HFF-Myc (cell line): ENCODE measurements around the gene PTPRN2.
"Not testable (repeated sequence)": the region's sequence is repeated elsewhere in the genome, so short reads cannot be mapped to it uniquely, and the experiment has no call there.

Source experiments
- DNase-seq: peaks from one replicate; pipeline ENCODE4 v3.0.0-alpha.2; 2011; ENCODE audit warnings: low read depth; ENCODE audit errors: extremely low read depth
- H3K4me3 ChIP-seq: replicated peaks from 2 replicates; pipeline ENCODE4 v1.5.1; 2011; ENCODE audit warnings: low read depth, mild to moderate bottlenecking, control low read depth, low read length
- CTCF ChIP-seq: IDR thresholded peaks from 2 replicates; pipeline ENCODE4 v1.5.1; 2012; ENCODE audit warnings: mild to moderate bottlenecking, low read depth, low read length, control low read depth; ENCODE audit errors: missing control alignments

Gene PTPRN2

DNA sequence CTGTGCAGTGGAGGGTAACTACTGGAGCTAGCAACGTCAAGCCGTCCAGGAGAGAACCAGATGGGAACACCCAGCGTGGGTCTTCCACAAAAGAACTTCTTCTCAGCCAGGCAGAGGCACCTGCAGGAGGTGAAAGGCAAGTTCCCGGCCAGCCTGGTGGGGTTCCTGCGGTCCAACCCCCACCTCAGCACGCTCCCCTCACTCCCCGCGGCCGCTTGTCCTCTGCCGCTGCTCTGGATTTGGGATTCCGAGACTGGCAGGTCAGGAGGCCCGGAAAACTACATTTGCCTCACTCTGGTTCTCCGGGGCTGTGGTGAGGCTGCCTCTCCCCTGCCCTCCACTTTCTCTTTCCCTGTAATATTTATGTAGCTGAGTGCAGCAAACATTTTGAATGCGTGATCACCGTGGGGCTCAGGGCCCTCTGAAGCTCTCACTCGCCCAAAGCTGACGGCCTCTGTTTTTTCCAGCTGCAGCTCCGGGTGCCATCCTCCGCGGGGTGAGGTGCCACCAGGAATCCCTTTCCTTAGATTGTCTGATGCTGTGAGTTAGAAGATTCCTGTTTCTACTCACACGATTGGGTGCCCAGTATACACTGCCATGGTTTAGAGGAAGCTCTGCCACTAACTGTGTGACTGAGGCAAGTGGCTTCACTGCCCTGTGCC, 884.0 kb downstream of the PTPRN2 start:
- no peak overlapping the region for H3K4me3 ChIP-seq
- DNase-seq, result no peak
- TF ChIP-seq CTCF, result no peak

DNA sequence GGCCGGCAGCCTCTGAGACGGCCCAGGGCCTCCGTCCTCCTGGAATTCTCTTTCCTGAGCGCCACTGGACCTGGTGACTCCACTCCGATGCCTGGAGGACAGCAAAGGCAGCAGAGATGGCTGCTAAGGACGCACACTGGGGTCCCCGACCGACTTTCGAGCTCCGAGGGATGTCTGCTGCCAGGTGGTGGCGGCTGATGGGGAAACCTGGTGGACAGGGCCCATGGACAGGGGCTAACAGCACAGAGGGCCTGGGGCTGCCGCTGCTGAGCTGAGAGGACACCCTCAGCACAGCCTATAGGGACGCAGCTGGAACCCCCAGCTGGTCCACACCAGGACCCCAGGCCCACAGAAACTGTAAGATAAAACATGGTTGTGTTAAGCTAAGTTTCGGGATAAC, 884.5 kb downstream of the PTPRN2 start:
- DNase-seq, result no peak
- no peak overlapping the region for H3K4me3 ChIP-seq
- TF ChIP-seq CTCF, result no peak

DNA sequence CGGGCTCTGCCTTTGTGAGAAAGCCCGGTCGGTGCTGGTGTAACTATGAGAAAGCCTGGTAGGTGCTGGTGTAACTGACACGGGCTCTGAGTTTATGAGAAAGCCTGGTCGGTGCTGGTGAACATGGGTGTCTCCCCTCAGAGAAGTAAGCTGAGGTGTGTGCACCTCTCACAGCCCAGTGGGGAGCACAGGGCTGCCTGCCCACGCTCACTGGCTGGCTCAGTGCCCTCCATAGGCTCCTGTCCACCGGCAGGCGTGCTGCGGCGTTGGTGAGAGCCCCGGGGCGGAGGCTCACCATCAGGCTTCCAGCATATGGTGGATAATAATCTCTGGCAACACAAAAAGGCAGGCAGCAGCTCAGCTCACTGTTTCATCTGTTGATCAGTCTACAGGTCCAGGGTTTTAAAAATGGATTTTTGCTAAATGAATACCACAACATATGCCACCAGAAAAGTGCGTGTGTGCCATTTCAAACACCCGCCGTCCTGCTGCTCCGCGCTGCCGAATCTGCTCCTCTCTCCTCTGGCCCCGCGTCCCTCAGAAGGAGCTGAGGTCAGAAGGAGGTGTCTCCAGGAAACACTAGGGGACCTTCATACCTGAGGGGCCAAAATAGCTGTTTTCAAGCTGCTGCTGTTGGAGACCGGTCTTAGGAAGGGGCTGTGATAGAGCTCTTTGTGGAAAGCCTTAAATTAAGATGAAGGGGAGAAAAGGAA, 885.2 kb downstream of the PTPRN2 start:
- H3K4me3 ChIP-seq, result no peak overlapping the region
- no peak for DNase-seq
- TF ChIP-seq CTCF, result no peak

- not testable (repeated sequence) for DNase-seq, H3K4me3 ChIP-seq
Measured at GRCh38 chr7:157701395-157702180, 886.0 kb downstream of the PTPRN2 start.

- DNase-seq, result no peak
- TF ChIP-seq CTCF, result no peak
- no peak overlapping the region for H3K4me3 ChIP-seq
Measured at GRCh38 chr7:157700231-157701005, 887.2 kb downstream of the PTPRN2 start.

- TF ChIP-seq CTCF, result no peak
- DNase-seq, result no peak
- H3K4me3 ChIP-seq, result no peak overlapping the region
Measured at GRCh38 chr7:157699357-157700013, 888.1 kb downstream of the PTPRN2 start.

GRCh38 chr7:157697287-157697686, 890.3 kb downstream of the PTPRN2 start:
- H3K4me3 ChIP-seq, DNase-seq: not testable (repeated sequence)

GRCh38 chr7:157695609-157696008, 892.0 kb downstream of the PTPRN2 start:
- not testable (repeated sequence) for H3K4me3 ChIP-seq

More at GRCh38 chr7:157695609-157696008, 892.0 kb downstream of the PTPRN2 start:
- not testable (repeated sequence) for DNase-seq
